GM23338 (cell line): ENCODE data around the gene LUZP2.

Experiments used
- CREB1 ChIP-seq: fragments of 250-450 bp; sonication (Bioruptor Pico); IDR thresholded peaks from 2 replicates; pipeline ENCODE4 v1.5.0; 2020; ENCODE audit warnings: low read depth, mild to moderate bottlenecking, moderate library complexity
- EZH2 ChIP-seq: fragments of 200-600 bp; sonication (generic); IDR thresholded peaks from one replicate; pipeline ENCODE4 v1.8.0; 2017; ENCODE audit warnings: antibody characterized with exemption, mild to moderate bottlenecking, low read depth; ENCODE audit not compliant: unreplicated experiment
- EZH2phosphoT487 ChIP-seq: fragments of 200-600 bp; sonication (generic); IDR thresholded peaks from one replicate; pipeline ENCODE4 v1.8.1; 2018; ENCODE audit warnings: antibody characterized with exemption; ENCODE audit not compliant: unreplicated experiment
- POLR2AphosphoS5 ChIP-seq: IDR thresholded peaks from 2 replicates; pipeline ENCODE4 v1.6.1; 2016; ENCODE audit warnings: antibody characterized with exemption, low read depth
- ZNF114 ChIP-seq: fragments of 250-450 bp; sonication (Bioruptor Pico); IDR thresholded peaks from 2 replicates; pipeline ENCODE4 v1.5.0; 2020; ENCODE audit warnings: mild to moderate bottlenecking, moderate library complexity
- TF ChIP-seq, protein P1 (sequence below), 2 experiments: fragments of 200-600 bp in 1 of 2; sonication (generic) in 1 of 2; conservative IDR thresholded peaks; 2 replicates each; pipeline versions ENCODE4 v1.5.1 to v1.6.1; 2016 to 2017; ENCODE audit warnings: antibody characterized with exemption in 2 of 2, low read depth in 2 of 2, mild to moderate bottlenecking in 2 of 2, moderate library complexity in 1 of 2
- TF ChIP-seq, protein P2 (sequence below): IDR thresholded peaks from one replicate; pipeline ENCODE4 v1.6.1; 2018; ENCODE audit warnings: antibody characterized with exemption; ENCODE audit not compliant: unreplicated experiment
- TF ChIP-seq, protein P3 (sequence below): IDR thresholded peaks from 2 replicates; pipeline ENCODE4 v1.6.1; 2016; ENCODE audit warnings: antibody characterized with exemption

DNA sequence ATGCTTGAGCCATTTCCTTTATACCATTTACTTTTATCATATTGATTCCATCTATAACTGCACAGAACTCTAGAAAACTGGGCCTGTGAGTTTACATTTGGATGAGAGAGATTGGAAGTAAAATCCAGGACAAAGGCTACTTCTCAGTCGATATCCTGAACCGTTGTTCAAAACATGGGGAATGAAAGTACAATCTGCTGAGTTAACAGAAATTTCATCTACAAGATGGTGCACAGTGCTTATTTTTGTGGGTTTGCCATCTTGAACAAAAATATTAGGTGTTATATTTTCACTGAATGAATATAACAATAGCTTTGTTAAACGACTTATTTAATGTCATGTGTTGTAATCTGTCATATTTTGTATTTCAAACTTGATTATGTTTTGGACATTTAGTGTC, 622.6 kb downstream of the LUZP2 start:
- TF ChIP-seq POLR2AphosphoS5 = no peak
- TF ChIP-seq, protein P1, sequence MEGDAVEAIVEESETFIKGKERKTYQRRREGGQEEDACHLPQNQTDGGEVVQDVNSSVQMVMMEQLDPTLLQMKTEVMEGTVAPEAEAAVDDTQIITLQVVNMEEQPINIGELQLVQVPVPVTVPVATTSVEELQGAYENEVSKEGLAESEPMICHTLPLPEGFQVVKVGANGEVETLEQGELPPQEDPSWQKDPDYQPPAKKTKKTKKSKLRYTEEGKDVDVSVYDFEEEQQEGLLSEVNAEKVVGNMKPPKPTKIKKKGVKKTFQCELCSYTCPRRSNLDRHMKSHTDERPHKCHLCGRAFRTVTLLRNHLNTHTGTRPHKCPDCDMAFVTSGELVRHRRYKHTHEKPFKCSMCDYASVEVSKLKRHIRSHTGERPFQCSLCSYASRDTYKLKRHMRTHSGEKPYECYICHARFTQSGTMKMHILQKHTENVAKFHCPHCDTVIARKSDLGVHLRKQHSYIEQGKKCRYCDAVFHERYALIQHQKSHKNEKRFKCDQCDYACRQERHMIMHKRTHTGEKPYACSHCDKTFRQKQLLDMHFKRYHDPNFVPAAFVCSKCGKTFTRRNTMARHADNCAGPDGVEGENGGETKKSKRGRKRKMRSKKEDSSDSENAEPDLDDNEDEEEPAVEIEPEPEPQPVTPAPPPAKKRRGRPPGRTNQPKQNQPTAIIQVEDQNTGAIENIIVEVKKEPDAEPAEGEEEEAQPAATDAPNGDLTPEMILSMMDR (conservative IDR thresholded peaks at IDR 0.05; ENCODE audit: low read depth in 2 of 2) = no peak
- TF ChIP-seq, protein P2, sequence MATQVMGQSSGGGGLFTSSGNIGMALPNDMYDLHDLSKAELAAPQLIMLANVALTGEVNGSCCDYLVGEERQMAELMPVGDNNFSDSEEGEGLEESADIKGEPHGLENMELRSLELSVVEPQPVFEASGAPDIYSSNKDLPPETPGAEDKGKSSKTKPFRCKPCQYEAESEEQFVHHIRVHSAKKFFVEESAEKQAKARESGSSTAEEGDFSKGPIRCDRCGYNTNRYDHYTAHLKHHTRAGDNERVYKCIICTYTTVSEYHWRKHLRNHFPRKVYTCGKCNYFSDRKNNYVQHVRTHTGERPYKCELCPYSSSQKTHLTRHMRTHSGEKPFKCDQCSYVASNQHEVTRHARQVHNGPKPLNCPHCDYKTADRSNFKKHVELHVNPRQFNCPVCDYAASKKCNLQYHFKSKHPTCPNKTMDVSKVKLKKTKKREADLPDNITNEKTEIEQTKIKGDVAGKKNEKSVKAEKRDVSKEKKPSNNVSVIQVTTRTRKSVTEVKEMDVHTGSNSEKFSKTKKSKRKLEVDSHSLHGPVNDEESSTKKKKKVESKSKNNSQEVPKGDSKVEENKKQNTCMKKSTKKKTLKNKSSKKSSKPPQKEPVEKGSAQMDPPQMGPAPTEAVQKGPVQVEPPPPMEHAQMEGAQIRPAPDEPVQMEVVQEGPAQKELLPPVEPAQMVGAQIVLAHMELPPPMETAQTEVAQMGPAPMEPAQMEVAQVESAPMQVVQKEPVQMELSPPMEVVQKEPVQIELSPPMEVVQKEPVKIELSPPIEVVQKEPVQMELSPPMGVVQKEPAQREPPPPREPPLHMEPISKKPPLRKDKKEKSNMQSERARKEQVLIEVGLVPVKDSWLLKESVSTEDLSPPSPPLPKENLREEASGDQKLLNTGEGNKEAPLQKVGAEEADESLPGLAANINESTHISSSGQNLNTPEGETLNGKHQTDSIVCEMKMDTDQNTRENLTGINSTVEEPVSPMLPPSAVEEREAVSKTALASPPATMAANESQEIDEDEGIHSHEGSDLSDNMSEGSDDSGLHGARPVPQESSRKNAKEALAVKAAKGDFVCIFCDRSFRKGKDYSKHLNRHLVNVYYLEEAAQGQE = no peak
- no peak for TF ChIP-seq EZH2
- no peak for TF ChIP-seq ZNF114 (CRISPR knock-in tag)
- TF ChIP-seq CREB1 (CRISPR knock-in tag) = no peak
- TF ChIP-seq, protein P3, sequence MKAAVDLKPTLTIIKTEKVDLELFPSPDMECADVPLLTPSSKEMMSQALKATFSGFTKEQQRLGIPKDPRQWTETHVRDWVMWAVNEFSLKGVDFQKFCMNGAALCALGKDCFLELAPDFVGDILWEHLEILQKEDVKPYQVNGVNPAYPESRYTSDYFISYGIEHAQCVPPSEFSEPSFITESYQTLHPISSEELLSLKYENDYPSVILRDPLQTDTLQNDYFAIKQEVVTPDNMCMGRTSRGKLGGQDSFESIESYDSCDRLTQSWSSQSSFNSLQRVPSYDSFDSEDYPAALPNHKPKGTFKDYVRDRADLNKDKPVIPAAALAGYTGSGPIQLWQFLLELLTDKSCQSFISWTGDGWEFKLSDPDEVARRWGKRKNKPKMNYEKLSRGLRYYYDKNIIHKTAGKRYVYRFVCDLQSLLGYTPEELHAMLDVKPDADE = no peak
- no peak for TF ChIP-seq EZH2phosphoT487
